Measurements from ENCODE around the gene NIT1.

Gene NIT1

GRCh38 chr1:161145832-161146231 lies 27.9 kb downstream of the NIT1 start:
- TF ChIP-seq CTCF (conservative IDR thresholded peaks at IDR 0.05) (no peak), ZFX (IDR thresholded peaks at IDR 0.05) (no peak)

GRCh38 chr1:161153176-161153575 lies 35.3 kb downstream of the NIT1 start:
- peak overlapping the region; percentile 98 for H3K27ac ChIP-seq
- TF ChIP-seq ZFX (IDR thresholded peaks at IDR 0.05) (no peak), CTCF (conservative IDR thresholded peaks at IDR 0.05) (no peak)

More at GRCh38 chr1:161145832-161146231, 27.9 kb downstream of the NIT1 start:
- H3K27ac ChIP-seq = no peak overlapping the region

- peak within 1 kb of the TSS; percentile 98 for H3K27ac ChIP-seq
- no peak for TF ChIP-seq CTCF (conservative IDR thresholded peaks at IDR 0.05)
These were observed 35.9 kb downstream of the NIT1 start, which contains the start of gene UFC1 for GRCh38 chr1:161153682-161154337. TSS of gene UFC1 (plus strand) at chr1:161153978. CDS start at chr1:161153998, 20 bp downstream.

DNA sequence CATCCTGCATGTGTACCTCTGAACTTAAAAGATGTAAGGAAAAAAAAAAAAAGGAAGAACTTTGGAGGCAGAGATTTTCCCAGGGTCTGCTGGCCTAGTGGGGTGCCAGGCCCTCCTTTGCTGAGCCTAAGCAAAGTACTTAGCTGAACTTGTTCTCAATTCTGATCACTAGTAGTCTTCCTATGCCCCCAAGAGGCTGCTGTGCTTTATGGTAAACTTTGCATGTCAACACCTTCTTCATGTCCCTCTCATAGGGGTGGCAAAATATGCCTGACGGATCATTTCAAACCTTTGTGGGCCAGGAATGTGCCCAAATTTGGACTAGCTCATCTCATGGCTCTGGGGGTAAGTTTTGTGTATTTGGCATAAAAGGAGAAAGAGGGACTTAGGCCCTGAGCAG lies 40.0 kb downstream of the NIT1 start:
- TF ChIP-seq CTCF (conservative IDR thresholded peaks at IDR 0.05) = no peak
- TF ChIP-seq ZFX (IDR thresholded peaks at IDR 0.05) = no peak

DNA sequence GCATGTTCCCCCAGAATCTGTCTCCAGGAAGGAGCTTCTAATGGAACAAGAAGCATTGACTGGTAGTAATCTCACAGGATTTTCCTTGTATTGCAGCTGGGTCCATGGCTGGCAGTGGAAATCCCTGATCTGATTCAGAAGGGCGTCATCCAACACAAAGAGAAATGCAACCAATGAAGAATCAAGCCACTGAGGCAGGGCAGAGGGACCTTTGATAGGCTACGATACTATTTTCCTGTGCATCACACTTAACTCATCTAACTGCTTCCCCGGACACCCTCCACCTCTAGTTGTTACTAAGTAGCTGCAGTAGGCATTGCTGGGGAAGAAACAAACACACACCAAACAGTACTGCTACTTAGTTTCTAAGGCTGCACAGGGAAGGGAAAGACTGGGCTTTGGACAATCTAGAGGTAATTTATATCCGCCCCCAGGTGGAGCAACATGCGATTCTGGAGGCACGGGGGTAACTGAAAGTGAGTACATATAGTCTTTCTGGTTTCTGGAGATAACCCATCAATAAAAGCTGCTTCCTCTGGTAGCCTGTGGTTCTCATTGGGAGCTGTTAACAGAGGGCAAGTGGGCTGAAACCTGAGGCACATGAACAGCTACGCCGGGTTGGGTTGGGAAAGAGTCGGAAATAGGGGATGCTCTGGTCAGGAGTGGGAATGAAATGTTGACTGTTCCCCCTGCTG lies 40.6 kb downstream of the NIT1 start:
- H3K27ac ChIP-seq = peak overlapping the region; percentile 92
- TF ChIP-seq CTCF (conservative IDR thresholded peaks at IDR 0.05) = no peak
- TF ChIP-seq ZFX (IDR thresholded peaks at IDR 0.05) = no peak

More for the DNA sequence above, 40.0 kb downstream of the NIT1 start:
- H3K27ac ChIP-seq = no peak overlapping the region

DNA sequence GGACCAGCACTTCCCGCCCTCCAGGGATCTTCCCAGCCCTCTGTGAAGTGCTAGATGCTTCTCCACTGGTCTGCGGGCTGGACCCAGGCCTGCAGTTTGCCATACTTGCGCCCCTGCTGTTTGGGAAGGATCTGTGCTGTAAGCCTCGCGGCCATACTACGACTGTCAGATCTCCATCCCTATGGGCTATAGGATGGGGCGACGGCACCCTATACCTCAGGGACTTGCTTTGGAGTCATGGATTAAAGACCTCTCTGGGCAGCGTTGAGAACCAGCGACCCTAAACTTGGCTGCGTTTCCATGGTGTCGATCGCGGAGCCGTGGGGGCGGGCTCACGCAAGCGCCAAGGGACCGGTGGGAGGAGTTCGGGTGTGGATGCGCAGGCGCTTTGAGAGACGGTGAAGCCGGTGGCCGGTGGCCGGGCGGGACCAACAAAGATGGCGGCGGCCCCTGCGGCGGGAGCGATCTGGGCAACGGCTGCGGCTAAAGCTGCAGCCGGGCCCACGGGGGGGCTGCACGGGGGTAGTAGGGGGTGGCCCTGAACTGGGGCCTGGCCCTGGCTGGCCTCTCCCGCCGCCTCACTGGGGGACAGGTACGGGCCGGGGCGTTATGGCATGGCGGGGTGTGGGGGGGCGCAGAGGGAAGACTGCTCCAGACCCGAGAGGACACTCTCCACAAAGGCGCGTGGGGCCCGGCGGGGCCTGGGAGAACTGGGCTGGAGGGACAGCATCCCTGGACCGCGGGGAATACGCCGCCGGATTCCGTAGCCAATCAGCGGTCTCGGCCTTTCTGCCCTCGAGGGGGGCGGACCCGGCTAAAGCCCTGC lies 41.4 kb downstream of the NIT1 start, which contains the start of gene USP21:
USP21 (plus strand) TSS at position 414 of the 826 bp plus-strand sequence. CDS start 1,141 bp downstream, outside the sequence.
- peak within 1 kb of the TSS; percentile 92 for H3K27ac ChIP-seq
- TF ChIP-seq CTCF (conservative IDR thresholded peaks at IDR 0.05) (no peak; the same call in 1 of the 2 replicates), ZFX (IDR thresholded peaks at IDR 0.05) (no peak)

Measured in C4-2B (cell line).